Glutamatergic neuron (in vitro differentiated cells): ENCODE measurements around the gene FZD7. TPM values are rescaled to one million over a fixed set of nuclear protein-coding genes. Genes with fewer than 3 reads are reported as not detected.

Experiments
- DNase-seq: peaks from one replicate; pipeline ENCODE4 v3.0.0; 2022
- H3K27ac Mint-ChIP-seq: one replicate; pipeline ENCODE4 v1.8.0; 2020; ENCODE audit warnings: mild to moderate bottlenecking, mixed read lengths, inconsistent platforms; ENCODE audit not compliant: unreplicated experiment
- H3K27me3 Mint-ChIP-seq: one replicate; pipeline ENCODE4 v1.8.0; 2020; ENCODE audit warnings: mild to moderate bottlenecking, moderate library complexity, mixed read lengths, inconsistent platforms; ENCODE audit not compliant: unreplicated experiment
- H3K36me3 Mint-ChIP-seq: one replicate; pipeline ENCODE4 v1.8.0; 2020; ENCODE audit warnings: mild to moderate bottlenecking, mixed read lengths, inconsistent platforms; ENCODE audit not compliant: unreplicated experiment
- H3K4me1 Mint-ChIP-seq: one replicate; pipeline ENCODE4 v1.8.0; 2020; ENCODE audit warnings: mild to moderate bottlenecking, low read depth, mixed read lengths, inconsistent platforms; ENCODE audit not compliant: unreplicated experiment
- H3K4me3 Mint-ChIP-seq: one replicate; pipeline ENCODE4 v1.8.0; 2020; ENCODE audit warnings: mild to moderate bottlenecking, mixed read lengths, inconsistent platforms; ENCODE audit not compliant: unreplicated experiment
- H3K9me3 Mint-ChIP-seq: one replicate; pipeline ENCODE4 v1.8.0; 2020; ENCODE audit warnings: mild to moderate bottlenecking, moderate library complexity, mixed read lengths, inconsistent platforms; ENCODE audit not compliant: unreplicated experiment
- total RNA-seq: library from RNA; stranded (reverse); fragmentation: NEBNext Ultra II Directional; extraction: Animal tissue kit (Norgen Biotek cat#: 25700); gene quantifications from one replicate; pipeline ENCODE4 v1.2.1, GENCODE V29; 2021; ENCODE audit not compliant: unreplicated experiment
- TF ChIP-seq, protein P1 (sequence below): fragments of 200-600 bp; sonication (generic); IDR thresholded peaks from one replicate; pipeline ENCODE4 v1.5.0; 2021; ENCODE audit not compliant: partially characterized antibody, unreplicated experiment

The FZD7 gene
- total RNA-seq, 1 donor from 2014 or later = 19.0 TPM

DNA sequence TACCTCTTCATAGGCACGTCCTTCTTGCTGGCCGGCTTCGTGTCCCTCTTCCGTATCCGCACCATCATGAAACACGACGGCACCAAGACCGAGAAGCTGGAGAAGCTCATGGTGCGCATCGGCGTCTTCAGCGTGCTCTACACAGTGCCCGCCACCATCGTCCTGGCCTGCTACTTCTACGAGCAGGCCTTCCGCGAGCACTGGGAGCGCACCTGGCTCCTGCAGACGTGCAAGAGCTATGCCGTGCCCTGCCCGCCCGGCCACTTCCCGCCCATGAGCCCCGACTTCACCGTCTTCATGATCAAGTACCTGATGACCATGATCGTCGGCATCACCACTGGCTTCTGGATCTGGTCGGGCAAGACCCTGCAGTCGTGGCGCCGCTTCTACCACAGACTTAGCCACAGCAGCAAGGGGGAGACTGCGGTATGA, 2.3 kb downstream of the FZD7 start:
- Mint-ChIP-seq H3K27me3 (peaks cover 11% of the 10 kb centered on the region), H3K4me1 (peaks cover 32% of the 10 kb centered on the region), H3K9me3 (peaks cover 11% of the 10 kb centered on the region), H3K36me3 (no peaks in the 10 kb centered on the region), H3K27ac (no peak overlapping the region), H3K4me3 (no peak overlapping the region)
- TF ChIP-seq, protein P1, sequence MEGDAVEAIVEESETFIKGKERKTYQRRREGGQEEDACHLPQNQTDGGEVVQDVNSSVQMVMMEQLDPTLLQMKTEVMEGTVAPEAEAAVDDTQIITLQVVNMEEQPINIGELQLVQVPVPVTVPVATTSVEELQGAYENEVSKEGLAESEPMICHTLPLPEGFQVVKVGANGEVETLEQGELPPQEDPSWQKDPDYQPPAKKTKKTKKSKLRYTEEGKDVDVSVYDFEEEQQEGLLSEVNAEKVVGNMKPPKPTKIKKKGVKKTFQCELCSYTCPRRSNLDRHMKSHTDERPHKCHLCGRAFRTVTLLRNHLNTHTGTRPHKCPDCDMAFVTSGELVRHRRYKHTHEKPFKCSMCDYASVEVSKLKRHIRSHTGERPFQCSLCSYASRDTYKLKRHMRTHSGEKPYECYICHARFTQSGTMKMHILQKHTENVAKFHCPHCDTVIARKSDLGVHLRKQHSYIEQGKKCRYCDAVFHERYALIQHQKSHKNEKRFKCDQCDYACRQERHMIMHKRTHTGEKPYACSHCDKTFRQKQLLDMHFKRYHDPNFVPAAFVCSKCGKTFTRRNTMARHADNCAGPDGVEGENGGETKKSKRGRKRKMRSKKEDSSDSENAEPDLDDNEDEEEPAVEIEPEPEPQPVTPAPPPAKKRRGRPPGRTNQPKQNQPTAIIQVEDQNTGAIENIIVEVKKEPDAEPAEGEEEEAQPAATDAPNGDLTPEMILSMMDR = no peak
- no peak for DNase-seq

DNA sequence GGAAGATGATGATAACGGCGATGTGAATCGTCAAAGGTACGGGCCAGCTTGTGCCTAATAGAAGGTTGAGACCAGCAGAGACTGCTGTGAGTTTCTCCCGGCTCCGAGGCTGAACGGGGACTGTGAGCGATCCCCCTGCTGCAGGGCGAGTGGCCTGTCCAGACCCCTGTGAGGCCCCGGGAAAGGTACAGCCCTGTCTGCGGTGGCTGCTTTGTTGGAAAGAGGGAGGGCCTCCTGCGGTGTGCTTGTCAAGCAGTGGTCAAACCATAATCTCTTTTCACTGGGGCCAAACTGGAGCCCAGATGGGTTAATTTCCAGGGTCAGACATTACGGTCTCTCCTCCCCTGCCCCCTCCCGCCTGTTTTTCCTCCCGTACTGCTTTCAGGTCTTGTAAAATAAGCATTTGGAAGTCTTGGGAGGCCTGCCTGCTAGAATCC, 3.0 kb downstream of the FZD7 start:
- Mint-ChIP-seq H3K4me3 (no peak overlapping the region), H3K36me3 (no peaks in the 10 kb centered on the region), H3K27me3 (peaks cover 10% of the 10 kb centered on the region), H3K27ac (no peak overlapping the region), H3K4me1 (peaks cover 30% of the 10 kb centered on the region), H3K9me3 (peaks cover 11% of the 10 kb centered on the region)
- TF ChIP-seq, protein P1 = no peak
- DNase-seq = peak; percentile 48

DNA sequence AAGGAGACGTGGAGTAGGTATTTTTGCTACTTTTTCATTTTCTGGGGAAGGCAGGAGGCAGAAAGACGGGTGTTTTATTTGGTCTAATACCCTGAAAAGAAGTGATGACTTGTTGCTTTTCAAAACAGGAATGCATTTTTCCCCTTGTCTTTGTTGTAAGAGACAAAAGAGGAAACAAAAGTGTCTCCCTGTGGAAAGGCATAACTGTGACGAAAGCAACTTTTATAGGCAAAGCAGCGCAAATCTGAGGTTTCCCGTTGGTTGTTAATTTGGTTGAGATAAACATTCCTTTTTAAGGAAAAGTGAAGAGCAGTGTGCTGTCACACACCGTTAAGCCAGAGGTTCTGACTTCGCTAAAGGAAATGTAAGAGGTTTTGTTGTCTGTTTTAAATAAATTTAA, 3.4 kb downstream of the FZD7 start:
- H3K27ac Mint-ChIP-seq = no peak overlapping the region
- peaks cover 10% of the 10 kb centered on the region for H3K27me3 Mint-ChIP-seq
- H3K4me1 Mint-ChIP-seq = peaks cover 31% of the 10 kb centered on the region
- peaks cover 9% of the 10 kb centered on the region for H3K9me3 Mint-ChIP-seq
- TF ChIP-seq, protein P1 = no peak
- no peak overlapping the region for H3K4me3 Mint-ChIP-seq
- no peaks in the 10 kb centered on the region for H3K36me3 Mint-ChIP-seq
- DNase-seq = no peak

DNA sequence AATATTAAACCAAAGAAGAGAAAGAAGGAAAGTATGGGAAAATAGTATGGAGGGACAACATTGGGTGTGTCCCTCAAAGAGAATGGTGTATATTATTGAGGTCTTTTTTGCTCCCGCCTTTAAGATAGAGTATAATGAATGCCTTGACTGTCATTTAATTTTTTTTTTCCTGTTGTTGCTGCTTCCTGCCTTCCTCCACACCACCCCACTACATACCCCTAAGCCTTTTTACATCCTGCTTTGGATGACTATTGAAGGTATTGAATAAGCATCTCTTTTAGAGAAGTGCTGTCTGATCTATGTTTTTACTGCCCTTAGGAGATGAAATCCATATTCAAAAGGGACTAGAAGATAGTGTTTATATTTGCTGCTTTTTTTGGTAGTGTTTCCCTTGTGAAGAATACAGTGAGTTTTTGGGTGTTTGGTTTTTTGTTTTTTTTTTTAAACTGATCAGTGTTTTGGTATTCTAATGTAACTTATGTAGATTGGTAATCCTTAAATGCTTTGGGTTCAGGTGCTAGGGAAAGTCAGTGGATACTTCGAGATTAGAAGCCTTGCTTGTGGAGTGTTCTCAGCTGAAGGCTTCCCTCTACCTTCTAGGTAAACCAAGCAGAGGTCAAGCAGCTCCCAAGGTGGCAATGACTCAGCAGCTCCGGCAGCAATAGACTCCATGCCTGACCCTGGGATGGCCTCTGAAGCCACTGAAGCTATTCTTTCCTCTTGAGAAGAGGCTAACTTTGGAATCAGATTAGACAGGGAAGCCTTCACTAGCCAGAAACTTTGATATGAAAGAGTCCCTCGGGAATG, 5.0 kb downstream of the FZD7 start:
- no peaks in the 10 kb centered on the region for H3K36me3 Mint-ChIP-seq
- H3K4me3 Mint-ChIP-seq = peak overlapping the region; percentile 78
- peaks cover 3% of the 10 kb centered on the region for H3K9me3 Mint-ChIP-seq
- TF ChIP-seq, protein P1 = no peak
- H3K4me1 Mint-ChIP-seq = peaks cover 25% of the 10 kb centered on the region
- DNase-seq = no peak
- H3K27ac Mint-ChIP-seq = no peak overlapping the region
- H3K27me3 Mint-ChIP-seq = peaks cover 6% of the 10 kb centered on the region
